HG03439 (cell line): ENCODE results near the gene CHIT1.

ENCODE experiments used
- ATAC-seq: cut with Tn5 transposase; IDR thresholded peaks from one replicate; pipeline ENCODE4 v1.9.1; 2021; ENCODE audit warnings: mild to moderate bottlenecking, moderate library complexity; ENCODE audit not compliant: unreplicated experiment

CHIT1 gene

DNA sequence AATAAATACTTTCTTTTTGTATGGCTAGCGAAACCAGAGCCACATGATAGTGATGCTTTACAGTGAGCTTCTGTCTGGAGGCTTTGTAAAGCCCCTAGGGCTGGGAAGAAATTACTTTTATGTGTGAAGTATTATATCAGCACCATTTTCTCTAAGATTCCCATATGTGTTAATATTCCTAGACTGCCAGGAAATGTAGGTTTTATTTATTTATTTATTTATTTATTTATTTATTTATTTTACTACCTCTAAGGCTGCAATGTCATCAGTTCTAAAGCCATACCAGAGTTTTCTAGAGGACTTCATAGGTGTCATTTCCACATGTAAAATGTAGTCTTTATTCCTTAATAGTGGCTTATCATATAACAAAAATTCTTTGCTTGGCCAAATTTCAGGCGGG, 38.5 kb downstream of the CHIT1 start:
- ATAC-seq = no peak

DNA sequence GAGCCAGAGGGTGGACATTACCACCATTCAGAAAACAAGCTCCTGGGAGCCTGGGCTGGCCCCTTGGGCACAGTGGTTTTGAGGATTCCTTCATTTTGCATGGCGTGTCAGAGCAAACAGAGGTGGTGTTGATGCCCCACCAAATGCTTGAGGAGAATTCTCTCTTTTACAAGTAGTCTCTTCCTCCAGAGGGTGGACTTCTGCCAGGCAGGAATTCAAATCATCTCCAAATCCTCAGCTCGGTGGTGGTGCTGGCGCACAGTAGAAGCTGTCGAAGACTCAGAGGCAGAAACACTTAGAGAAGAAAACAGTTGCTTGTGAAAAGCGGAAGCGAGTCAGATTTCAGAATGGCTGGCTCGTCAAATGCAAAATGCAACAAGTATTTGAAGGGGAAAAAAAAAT, 39.5 kb downstream of the CHIT1 start:
- no peak for ATAC-seq

DNA sequence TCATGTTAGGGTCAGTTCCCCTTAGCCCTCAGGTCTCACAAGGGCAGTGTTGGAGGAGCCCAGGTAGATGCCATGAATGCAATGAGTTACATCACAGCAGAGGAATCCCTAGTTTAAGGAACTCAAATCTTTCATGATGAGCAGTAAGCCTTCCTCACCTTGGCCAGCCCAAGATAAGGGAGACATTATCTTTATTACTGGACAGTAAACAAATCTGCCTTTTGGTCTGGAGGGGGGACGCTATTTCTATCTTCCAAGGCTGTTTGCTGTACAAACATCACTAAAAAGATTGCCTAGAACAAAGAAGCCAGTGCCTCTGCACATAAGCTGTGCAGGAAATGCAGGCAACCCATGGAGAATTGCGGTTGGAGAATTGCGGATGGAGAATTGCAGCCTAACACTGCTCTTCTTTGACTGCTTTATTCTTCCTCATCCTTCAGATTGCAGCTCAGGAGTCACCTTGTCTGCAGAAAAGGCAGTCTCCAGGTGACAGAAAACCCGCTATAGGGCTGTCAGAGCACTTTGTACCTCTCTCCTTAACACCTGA, 40.7 kb downstream of the CHIT1 start:
- no peak for ATAC-seq

DNA sequence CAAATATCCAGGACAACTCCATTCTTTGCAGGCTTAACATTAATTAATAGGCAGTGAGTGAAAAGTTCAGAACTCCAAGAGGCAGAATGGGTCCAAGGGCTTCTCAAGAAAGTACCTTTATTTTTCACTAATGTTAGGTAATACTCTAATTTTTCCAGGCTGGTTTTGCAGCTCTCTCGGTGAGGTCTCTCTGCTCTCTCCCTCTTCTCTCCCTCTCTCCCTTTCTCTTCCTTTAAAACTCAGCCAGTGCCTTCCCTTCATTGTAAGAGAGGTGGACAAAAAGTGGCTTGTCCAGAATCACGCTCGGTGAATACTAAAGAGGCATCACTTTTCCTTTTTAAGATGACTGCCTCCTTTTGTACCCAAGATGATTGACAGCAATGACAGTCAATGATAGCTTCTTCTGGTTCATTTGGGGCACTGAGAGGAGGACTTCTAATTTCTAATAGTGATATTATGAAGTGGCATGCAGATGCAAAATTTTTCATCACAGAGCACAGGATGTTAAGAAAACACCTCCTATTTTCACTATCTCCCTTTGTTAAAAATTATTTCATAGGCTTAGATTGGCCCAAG, 41.7 kb downstream of the CHIT1 start:
- no peak for ATAC-seq

- no peak for ATAC-seq
These were observed 42.2 kb downstream of the CHIT1 start for GRCh38 chr1:203187304-203187685.

DNA sequence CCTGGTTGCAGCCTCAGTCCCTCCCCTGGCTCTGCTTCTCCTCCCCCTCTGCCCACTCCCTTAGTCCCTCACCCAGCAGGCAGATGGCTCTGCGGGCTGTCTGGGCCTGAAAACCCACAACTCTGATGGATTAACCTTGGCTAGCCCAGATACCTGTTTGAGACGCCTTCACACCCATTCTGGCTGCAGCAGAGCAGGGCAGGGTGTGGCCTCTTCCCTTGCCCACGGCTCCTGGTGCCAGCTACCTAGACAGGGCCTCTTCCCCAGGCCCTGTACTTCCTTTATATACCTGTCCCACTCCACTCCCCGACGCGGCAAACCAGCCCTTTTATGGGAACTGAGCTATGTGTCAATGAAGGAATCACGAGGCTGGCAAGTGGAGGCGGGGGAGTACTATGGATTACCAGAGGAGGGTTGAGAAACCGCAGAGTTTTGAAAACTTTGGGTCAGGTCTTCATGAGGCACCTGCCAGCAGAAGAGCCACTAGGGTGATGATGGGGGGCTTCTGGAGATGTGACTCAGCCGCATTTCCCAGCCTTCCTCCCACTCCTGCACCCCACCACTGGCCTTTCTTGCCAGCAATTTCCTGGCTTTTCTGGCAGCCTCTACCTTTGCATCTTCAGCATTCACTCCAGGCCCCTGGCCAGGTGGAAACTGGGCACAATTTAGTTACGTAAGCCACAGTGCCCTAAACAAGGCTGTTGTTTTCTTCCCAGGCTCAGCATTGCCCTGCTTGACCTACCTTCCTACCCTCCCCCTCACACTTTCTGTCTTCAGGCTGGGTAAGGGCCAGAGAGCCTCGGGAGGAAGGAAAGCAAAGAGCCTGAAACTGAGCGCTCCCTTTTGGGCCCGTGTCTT, 42.8 kb downstream of the CHIT1 start, which contains the start of gene CHI3L1:
TSS of gene CHI3L1 (minus strand) at position 259 of the 858 bp plus-strand sequence. CDS start at position 178, 81 bp downstream.
- ATAC-seq = no peak

DNA sequence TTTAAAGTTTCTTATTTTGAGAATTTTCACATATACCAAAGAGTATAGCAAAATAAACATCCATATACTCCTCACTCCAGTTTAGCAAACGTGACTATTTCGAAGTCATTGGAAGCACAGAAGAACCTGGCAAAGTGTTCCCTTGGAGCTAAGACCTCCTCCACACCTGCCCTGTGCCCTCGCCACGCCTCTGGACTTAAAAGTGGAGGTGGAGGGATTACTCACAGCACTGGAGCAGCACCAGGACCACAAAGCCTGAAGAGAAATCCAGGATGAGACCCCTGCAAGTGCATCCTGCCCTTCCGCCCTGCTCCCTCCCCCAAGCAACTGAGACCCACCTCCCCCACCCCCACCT, 43.4 kb downstream of the CHIT1 start:
- no peak for ATAC-seq

DNA sequence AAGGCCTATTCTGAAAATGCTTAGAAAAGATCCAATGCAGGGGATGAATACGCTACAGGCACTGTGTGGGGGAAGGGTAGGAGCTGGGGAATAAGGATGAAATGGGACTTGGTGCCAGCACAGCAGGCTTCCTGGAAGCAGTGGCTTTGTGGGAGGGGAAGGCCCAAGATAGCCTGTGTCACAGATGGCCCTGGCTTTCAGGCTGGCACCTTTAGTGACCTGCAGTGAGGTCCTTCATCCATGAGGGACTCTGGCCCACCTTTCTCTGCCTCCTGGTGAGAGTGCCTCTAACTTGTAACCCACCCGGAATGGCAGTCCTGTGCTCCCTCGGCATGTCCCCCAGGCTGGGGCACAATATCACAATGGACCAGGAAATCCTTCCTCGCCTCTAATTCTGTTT, 43.9 kb downstream of the CHIT1 start:
- ATAC-seq = no peak

- ATAC-seq = no peak
These were observed 44.4 kb downstream of the CHIT1 start for GRCh38 chr1:203185061-203185461.

DNA sequence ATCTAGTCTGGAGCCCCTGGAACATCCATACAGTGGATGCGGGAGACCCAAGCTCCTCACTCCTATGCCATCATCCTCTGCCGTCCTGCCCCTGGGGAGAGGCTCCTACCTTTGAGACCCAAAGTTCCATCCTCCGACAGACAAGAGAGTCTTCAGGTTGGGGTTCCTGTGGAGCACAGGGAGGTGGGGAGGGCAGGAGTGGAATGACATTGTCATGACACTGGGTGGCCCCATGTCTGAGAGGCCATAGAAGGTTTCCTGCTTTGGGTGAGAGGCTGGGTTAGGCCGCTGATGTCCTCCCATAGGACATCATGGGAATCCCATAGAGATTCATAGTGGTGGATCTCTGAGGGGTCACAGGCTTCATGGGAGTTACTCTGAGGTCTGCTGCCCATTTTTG, 45.0 kb downstream of the CHIT1 start:
- ATAC-seq = no peak

- ATAC-seq = no peak
These were observed 45.6 kb downstream of the CHIT1 start for GRCh38 chr1:203183828-203184227.

GRCh38 chr1:203182387-203182953, 47.0 kb downstream of the CHIT1 start:
- no peak for ATAC-seq

DNA sequence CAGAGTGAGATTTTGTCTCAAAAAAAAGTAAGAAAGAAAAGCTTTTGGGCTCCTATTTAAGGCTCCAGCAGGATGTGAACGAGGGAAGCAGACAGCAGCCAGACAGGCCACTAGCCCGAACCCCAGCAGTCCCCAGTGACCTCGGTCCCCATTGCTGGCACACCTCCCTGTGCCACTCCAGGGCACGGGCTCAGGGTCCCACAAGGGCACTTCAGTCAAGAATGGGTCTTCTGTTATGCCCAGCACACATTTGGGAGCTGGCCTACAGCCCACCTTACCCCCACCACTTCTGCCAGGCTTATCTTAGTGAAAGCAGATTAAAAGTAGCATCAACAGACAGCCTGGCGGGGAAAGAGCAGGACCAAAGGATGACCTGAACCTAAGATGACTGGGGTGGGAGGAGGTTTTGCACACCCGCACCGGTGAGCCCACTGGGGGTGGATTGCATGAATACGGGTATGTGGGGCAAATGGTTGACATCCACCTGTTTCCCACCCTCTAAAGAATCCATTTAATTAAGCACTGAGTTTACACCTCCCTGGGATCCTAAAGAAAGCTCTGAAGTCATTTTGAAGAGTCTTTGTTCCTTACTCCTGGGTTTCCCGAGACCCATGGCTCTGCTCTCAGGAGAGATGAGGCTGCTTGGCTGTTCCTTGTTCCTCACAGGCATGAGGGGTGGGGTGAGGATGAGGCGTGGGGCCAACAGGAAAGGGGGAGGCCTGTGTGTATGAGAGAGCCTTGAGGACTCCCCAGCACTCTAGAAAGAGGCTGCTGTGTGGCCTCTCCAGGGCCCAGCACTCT, 47.7 kb downstream of the CHIT1 start:
- ATAC-seq = no peak

- no peak for ATAC-seq
These were observed 48.7 kb downstream of the CHIT1 start for GRCh38 chr1:203180611-203181330.

DNA sequence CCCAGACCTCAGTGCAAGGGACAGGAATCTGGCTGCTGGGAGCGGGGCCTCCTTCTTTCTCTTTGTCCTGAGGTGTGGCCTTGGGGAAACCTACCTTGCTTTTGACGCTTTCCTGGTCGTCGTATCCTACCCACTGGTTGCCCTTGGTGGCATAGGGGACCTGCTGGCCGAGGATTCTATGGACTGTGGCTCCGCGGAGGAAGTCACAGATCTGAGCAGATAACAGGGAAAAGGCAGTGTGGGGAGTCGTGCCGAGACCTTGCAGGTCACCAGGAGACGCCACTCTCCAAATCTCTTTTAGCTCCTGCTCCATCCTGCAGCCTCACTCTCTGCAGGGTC, 49.8 kb downstream of the CHIT1 start:
- ATAC-seq = no peak

- ATAC-seq = no peak
These were observed 50.4 kb downstream of the CHIT1 start for GRCh38 chr1:203178821-203179666.

DNA sequence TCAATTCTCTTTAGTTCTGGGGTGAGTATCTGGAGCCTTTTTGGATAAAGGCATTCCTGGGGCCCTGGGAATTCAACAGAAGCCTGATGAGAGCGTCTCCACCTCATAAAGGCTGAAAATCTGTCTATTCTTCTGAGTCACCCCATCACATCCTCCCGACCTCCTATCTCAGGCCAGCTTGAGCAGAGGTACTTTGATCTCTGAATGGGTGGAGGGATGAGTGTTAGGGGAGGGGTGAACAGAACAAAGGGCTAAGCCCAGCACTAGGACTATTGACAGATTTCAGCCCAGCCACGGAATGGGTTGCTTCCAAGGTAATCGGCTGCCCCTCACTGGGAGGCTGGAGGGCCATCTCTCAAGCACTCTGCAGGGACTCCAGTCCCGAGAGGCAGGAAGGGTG, 51.4 kb downstream of the CHIT1 start:
- no peak for ATAC-seq

- ATAC-seq = no peak
These were observed 51.9 kb downstream of the CHIT1 start for GRCh38 chr1:203177470-203178039.

DNA sequence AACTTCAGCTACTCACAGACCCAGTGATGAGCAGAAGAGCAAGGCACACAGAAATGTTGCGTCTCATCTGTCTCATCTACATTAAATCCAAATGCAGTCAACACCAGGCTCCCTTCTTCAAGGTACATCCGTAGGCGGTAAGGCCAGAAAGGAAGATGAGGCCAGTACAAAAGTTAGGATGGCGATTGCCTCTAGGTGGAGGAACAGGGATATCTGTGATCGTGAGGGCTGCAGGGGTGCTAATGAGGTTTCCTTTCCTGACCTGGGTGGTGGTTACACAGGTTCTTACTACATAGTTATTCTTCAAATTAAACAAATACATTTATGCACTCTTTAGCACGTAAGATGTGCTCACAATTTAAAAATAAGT, 52.5 kb downstream of the CHIT1 start:
- no peak for ATAC-seq
